Stimulated activated CD4-positive, alpha-beta T cell treated with anti-CD3 and anti-CD28 coated beads, Interleukin-1b, Interleukin-23, amount 100 ng/mL, for 4 hours (primary cell): ENCODE results near the gene TMEM38A.
A peak's percentile ranks its signal among the peaks of the same experiment; 100 is the strongest.

ENCODE experiments used
- DNase-seq, 2 donors: peaks; one replicate each; pipeline ENCODE4 v3.0.0-alpha.2; 2020; ENCODE audit warnings: low read depth in 2 of 2

Gene TMEM38A

DNA sequence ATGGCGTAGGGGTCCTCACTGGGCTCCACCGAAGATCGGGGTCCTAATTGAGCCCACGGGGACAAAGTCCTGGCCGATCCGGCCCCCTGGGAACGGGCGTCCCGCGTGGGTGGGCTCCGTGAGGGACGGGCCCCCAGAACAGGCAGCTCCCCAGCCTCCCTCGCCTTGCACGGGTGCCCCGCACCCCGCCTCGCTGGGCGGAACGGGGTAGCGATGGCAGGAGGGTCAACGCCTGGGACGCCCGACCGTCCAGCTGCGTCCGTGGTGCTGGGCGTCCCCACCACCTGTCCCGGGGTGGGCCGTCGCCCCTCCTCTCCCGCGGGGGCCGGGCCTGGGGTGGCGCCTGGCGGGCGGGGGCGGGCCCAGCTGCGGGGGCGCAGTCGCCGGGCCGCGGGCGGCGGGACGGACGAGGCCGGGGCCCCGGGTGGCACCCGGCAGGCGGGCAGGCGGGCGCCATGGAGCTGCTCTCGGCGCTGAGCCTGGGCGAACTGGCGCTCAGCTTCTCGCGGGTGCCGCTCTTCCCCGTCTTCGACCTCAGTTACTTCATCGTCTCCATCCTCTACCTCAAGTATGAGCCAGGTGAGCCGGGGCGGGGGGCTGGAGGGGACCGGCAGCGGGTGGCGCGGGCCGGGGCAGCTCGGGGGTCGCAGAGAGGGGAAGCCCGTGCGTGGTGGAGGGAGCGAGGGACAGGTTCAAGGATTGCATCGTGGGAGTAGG, at the start of gene TMEM38A:
TMEM38A (plus strand) TSS at position 377 of the 717 bp plus-strand sequence; CDS start at position 456, 79 bp downstream.
- DNase-seq = peak; percentile 21 to 43

DNA sequence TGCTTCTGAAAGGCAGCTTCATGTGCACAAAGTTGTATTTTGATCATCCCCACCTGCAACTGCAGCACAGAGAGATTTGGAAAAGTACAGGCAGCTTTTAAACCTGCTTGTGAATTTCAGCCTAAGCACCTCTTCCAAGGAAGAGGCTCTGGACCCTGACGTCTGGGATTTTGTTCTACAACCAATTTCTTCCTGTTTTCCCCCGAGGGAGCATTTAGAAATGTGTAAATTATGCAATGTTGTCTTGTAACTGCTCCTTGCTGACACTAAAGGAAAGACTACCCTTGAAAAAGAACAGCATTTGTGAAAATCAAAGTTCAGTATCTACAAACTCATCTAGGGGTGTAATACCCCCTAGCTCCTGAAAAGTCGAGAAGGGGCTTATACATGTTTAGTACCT, 48.3 kb upstream of the TMEM38A start:
- DNase-seq = no peak

- no peak for DNase-seq
These were observed 47.1 kb upstream of the TMEM38A start for GRCh38 chr19:16613841-16614240.

DNA sequence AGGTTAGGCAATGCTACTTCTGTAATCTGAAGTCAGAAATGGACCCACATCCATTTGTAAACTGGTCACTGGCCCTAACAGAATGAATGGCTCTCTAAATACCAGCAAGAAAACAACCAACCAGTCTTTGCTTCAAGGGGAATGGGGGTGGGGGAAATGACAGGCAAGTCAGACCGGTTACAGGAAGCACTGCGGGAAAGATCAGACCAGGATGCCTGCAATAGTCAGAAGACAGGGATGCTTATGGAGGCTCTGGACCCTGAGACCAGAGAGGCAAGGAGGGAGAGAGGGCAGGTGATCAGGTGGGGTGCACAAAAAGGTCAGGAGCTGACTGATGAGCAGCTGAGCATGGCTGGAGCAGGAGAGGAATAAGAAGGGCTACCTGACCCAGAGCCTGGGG, 46.0 kb upstream of the TMEM38A start:
- no peak for DNase-seq

DNA sequence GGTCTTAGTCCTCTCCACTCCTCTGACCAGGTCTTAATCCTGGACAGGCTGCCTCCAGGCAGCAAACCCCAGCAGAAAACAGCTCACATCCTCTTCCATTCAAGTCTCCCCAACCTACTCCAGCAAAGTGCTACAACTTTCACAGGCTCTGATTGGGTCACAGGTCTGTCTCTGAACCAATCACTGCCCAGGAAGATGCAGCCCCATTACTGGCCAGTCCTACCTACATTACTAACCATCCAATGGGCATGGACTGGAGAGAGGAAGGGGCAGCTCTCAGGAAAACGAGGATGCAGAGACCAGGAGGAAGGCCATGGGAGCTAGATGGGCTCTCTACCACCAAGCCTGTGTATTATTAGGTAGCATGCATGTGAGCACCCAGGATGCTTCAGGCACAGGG, 45.1 kb upstream of the TMEM38A start:
- no peak for DNase-seq

GRCh38 chr19:16618248-16618647, 42.7 kb upstream of the TMEM38A start:
- DNase-seq = no peak

DNA sequence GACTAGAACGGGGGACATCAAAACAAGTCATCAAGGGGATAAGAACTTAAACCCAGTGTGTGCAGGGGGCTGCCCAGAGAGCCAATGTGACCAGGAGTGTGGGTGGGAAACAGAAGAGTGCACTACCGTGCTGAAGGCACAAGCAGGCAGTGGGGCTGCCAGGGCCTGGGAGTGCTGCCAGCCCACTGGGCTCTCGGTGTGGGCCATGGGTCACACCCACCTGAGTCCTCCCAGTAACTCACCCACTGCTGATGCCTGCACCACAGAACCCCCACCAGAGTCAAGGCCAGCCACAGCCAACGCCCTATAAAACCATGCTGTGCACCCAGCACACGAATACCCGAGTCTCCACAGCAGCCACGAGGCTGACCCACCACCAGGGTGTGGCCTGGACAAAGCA, 41.5 kb upstream of the TMEM38A start:
- no peak for DNase-seq

DNA sequence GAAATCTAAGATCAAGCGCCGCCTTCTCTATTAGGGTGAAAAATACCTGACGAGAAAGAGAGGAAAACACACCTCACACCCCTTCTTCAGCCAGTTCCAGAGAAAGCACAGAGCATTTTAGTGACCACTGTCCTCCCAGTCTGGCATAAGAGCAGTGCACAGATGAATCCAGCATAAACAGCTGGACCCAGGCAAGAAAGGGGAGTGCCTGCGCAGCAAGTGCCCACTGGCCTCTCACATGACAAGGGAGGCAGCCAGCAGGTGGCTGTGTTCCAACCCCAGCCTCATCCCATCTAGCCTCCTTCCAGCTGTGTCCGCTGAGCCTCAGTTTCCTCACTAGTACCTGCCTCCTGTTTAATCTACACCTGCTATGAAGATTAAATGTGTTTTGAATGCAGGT, 40.9 kb upstream of the TMEM38A start:
- DNase-seq = no peak

DNA sequence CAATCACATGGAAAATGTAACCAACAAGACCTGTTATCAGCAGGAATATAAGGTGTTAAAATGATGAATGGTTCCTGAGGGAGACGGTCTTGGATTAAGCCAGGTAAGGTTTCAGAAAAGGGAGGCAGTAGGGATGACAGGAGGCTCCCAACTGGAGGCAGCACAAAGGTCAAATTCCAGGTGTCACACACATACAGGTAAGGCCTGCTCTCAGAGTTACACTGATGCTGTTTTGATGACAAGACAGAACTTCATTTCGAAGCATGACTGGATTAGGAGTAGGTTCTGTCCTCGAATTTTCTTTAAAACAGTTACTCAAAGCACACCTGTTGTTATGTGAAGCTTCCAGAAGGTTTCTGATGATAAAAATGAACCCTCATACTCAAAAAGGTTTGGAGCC, 40.4 kb upstream of the TMEM38A start:
- DNase-seq = no peak

DNA sequence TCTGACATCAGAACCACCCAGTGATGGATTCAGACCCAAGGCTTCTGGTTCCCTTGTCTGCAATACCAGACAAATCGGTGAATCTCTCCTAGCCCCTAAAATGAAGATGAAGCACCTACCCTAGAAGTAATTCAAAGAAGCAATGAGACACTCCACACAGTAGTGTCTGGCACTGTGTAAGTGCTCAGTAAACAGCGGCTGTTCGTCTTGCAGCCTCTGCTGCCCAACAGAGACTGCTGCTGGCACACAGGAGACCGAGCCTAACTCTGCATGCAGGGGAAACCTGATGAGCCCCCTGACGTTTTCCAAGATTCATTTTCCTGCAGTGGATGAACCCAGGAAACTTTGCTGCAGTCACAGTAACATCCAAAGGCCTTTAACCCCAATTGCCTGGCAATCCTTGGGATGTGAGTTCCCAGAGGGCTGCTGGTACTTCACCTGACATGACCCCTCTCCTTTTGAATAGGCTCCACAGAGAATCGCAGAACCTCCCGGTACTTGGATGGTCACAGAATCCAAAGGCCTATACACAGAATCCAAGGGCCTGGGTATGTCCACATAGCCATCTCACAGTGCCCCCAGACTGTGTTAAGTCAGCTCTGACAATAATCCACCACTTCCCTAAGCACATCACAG, 39.7 kb upstream of the TMEM38A start:
- no peak for DNase-seq

- DNase-seq = no peak
These were observed 37.9 kb upstream of the TMEM38A start for GRCh38 chr19:16623066-16623465.

GRCh38 chr19:16623576-16623975, 37.4 kb upstream of the TMEM38A start:
- DNase-seq = no peak

- no peak for DNase-seq
These were observed 36.7 kb upstream of the TMEM38A start for GRCh38 chr19:16624236-16624635.

GRCh38 chr19:16625163-16625958, 35.6 kb upstream of the TMEM38A start:
- DNase-seq = no peak

- no peak for DNase-seq
These were observed 34.1 kb upstream of the TMEM38A start for GRCh38 chr19:16626796-16627192.

GRCh38 chr19:16627193-16627927, 33.6 kb upstream of the TMEM38A start:
- no peak for DNase-seq

- no peak for DNase-seq
These were observed 33.1 kb upstream of the TMEM38A start for GRCh38 chr19:16627928-16628182.

DNA sequence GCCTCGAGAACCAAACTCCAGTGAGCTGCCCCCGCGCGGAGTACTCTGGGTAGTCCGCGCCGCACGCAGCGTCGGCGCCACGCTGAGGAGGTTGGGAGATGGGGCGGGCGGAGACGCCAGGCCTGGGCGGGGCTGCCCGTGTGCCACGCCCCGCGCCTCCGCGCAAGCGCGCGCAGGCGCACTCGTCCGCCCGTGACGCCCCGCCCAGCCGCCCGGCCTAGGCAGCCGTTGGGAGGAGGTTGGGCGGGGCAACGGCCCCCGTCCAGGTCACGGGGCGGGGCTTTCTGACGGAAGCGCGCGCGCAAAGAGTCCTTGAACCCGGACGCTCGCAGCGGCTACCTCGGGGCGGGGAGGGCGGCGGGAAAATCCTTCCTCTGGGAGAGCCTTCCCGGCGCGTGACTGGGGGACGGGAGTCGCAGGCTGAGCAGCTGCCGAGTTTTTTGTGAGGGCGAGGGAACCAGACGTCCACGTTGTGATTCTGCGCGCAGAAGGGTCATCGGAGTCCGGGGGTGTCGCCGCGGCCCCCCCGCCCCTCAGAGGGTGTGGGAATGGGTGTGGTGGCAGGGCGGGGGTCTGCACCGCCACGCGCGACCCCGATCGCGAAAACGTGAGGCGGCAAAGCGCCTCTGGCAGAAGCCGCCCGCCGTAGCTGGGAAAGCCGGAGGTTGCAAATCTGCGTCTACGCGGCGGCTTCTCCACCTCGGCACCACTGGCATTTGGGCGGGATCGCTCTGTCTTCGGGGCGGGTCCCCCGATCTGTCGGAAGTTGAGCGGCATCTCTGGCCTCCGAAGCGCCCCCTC, 32.6 kb upstream of the TMEM38A start, which contains the start of gene MED26:
MED26 (minus strand) TSS at position 22 of the 801 bp plus-strand sequence. CDS start 261 bp downstream, outside the sequence.
- DNase-seq = peak; percentile 96 to 97

DNA sequence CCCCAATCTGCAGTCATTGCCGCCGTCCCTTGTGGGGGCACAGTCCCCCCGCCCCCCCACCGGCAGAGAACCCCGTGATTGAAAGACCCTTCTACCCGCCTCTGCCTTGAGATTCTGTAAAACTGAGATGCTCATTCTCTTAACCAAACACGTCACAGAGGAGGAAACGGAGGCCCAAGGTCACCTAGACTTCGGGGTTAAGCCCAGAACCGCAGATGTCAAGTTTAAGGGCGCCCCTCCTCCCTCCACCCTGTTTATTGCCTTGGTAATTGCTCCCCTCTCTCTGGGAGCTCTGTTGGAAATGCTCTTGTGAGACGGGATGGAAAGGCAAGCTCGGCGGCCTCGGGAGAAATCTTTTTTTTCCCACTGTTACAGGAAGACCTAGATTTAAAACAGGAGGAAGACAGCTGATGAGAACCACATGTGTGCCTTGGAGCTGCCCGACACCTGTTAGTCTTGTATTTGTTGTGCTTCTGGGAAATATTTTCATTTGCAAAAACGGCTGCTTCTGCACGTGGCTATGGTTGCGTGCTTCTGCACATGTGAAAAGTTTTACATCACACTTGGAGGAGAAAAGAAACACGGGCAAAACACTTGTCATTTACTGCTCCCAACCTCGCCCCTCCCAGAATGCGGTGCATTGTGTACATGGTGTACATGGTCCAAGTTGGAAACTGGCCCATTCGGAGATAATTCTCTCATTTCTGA, 31.8 kb upstream of the TMEM38A start:
- DNase-seq = no peak

DNA sequence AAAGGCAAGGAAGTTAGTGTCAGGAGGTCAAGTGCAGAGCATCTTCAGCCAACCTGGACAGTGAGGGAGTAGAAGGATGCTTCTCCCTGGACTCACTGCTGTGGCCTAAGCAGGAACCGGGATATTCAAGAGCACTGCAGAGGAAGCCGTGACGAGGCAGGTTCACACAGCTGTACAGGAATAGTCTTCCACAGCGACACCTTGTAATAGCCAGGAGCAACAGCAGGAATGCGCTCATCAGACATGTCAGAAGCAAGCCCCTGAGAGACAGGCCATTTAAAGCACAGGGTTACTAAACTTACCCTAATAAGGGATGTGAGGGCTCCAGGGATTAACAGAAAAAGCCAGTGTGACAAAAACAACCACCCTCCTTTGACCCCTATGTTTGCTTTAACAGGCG, 29.5 kb upstream of the TMEM38A start:
- DNase-seq = no peak

DNA sequence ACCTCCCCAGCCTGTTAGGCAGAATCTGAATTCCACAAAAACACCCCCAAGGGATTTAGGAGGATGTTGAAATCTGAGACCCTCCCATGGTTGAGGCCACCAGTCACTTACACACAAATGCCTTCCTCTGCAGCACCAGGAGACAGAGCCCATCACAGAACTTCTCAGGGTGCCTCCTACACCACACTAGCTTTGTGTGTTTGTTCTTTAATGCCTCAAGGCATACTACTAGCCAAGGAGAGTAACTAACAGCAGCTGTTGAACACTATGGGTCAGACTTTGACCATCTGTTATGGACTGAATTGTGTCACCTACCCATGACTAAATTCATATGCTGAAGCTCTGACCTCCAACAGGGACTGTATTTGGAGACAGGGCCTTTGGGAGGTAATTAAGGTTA, 23.4 kb upstream of the TMEM38A start:
- DNase-seq = no peak
